Prostate gland (tissue), 2 donors: ENCODE measurements around the gene GSPT2. TPM values are rescaled to one million over a fixed set of nuclear protein-coding genes. Genes with fewer than 3 reads are reported as not detected.

Experiments used
- DNase-seq: peaks from one replicate; pipeline ENCODE4 v3.0.0-alpha.2; 2019; ENCODE audit warnings: low spot score
- H3K27ac ChIP-seq, 2 donors: fragments of 200-600 bp; sonication (generic); 2 replicates each; pipeline ENCODE4 v1.5.1; 2017 to 2019
- H3K27me3 ChIP-seq: fragments of 200-600 bp; sonication (generic); replicated peaks from 2 replicates; pipeline ENCODE4 v1.5.1; 2019; ENCODE audit not compliant: insufficient read depth
- H3K36me3 ChIP-seq, 2 donors: fragments of 200-600 bp; sonication (generic); 1 replicate in 1 of 2; 2 replicates in 1 of 2; pipeline versions ENCODE4 v1.5.1 to v1.8.1; 2017 to 2019
- H3K4me1 ChIP-seq: fragments of 200-600 bp; sonication (generic); replicated peaks from 2 replicates; pipeline ENCODE4 v1.5.1; 2019
- H3K4me3 ChIP-seq, 2 donors: fragments of 200-600 bp; sonication (generic); 2 replicates each; pipeline ENCODE4 v1.5.1; 2017 to 2019
- H3K9me3 ChIP-seq: fragments of 200-600 bp; sonication (generic); 2 replicates; pipeline ENCODE4 v1.5.1; 2017
- CTCF ChIP-seq, 4 experiments: fragments of 200-600 bp in 2 of 4; fragments of 450-650 bp in 2 of 4; sonication (generic) in 2 of 4; IDR thresholded peaks; 1 replicate in 3 of 4; 2 replicates in 1 of 4; pipeline ENCODE4 v1.5.1; 2016 to 2019; ENCODE audit warnings: antibody characterized with exemption in 4 of 4, mild to moderate bottlenecking in 2 of 4, moderate library complexity in 2 of 4
- POLR2A ChIP-seq: fragments of 450-650 bp; IDR thresholded peaks from one replicate; pipeline ENCODE4 v1.6.1; 2016; ENCODE audit warnings: antibody characterized with exemption, mild to moderate bottlenecking
- POLR2AphosphoS5 ChIP-seq: sonication (generic); formaldehyde crosslinking; IDR thresholded peaks from one replicate; pipeline ENCODE4 v1.6.1; 2017; ENCODE audit warnings: antibody characterized with exemption
- WGBS: methylation state at CpG from one replicate; pipeline ENCODE4 v1.1.5; 2018; 5-methylcytosine and 5-hydroxymethylcytosine counted together
- intact Hi-C: fragments of 100-400 bp; cut with DNase I; formaldehyde crosslinking; loops from one replicate; pipeline ENCODE4 v1.14.2; 2022
- total RNA-seq, 2 donors: library from RNA; depleted of rRNA; stranded (reverse); fragments of >200 nt; gene quantifications; one replicate each; pipeline ENCODE4 v1.1.0, GENCODE V29; 2016

The GSPT2 gene
- total RNA-seq, 2 donors from 2014 or later = 5.9 to 17.4 TPM

DNA sequence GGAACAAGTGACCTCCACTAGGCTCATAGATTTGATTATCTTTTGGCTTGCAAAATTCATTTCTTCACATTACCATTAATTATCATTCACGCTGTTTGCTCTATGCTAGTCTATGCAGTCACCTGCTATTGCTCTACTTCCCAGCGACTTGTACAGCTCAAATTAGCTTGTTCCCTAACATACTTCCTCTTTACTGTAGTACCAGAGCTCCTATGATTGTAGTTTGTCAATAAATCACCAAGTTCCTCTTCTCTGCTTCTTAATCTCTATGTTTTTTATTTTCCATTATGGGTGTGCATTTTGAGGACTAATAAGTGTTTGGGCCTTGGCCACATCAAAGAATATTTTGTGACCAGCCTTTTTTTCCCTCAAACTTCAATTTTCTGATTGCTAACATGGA, 6.2 kb upstream of the GSPT2 start:
- H3K36me3 ChIP-seq = no peaks in the 10 kb centered on the region
- H3K4me1 ChIP-seq = no peaks in the 10 kb centered on the region
- intact Hi-C loops = no loop called here
- no peak overlapping the region for H3K27ac ChIP-seq
- no peak overlapping the region for H3K4me3 ChIP-seq
- 87% methylated on average over 2 of the region's 2 CpGs for WGBS
- DNase-seq = no peak
- no peaks in the 10 kb centered on the region for H3K27me3 ChIP-seq
- no peak for TF ChIP-seq CTCF (IDR thresholded peaks at IDR 0.05)
- no peak for TF ChIP-seq POLR2AphosphoS5
- TF ChIP-seq POLR2A = no peak
- H3K9me3 ChIP-seq = no peaks in the 10 kb centered on the region

- no peaks in the 10 kb centered on the region for H3K27me3 ChIP-seq
- no peak overlapping the region for H3K4me3 ChIP-seq
- intact Hi-C loops = no loop called here
- TF ChIP-seq POLR2AphosphoS5 (no peak), POLR2A (no peak), CTCF (IDR thresholded peaks at IDR 0.05) (no peak)
- WGBS = 96% methylated on average over 3 of the region's 3 CpGs
- H3K4me1 ChIP-seq = no peaks in the 10 kb centered on the region
- no peaks in the 10 kb centered on the region for H3K36me3 ChIP-seq
- no peak for DNase-seq
- no peak overlapping the region for H3K27ac ChIP-seq
- H3K9me3 ChIP-seq = no peaks in the 10 kb centered on the region
These were observed 656 bp upstream of the GSPT2 start for GRCh38 chrX:51742586-51742985.

DNA sequence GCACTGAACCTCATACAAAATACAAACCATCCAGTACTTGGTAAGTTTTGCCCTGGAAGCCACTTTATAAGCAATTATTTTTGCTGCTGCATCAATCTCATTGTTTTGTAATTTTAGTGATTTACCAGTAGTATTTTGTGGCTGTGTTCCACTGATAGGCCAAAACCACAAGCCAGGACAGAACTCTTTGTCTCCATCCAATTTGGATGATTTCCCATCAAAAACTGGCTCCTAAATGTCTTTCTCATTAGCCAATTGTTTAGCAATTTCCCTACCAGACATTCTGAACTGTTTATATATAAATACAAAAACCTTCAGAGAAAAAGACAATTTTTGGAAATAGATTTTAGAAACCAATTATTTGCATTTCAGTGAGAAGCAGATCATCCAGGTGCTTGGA, 4.4 kb downstream of the GSPT2 start:
- TF ChIP-seq POLR2A = no peak
- no peak for TF ChIP-seq POLR2AphosphoS5
- no peak for TF ChIP-seq CTCF (IDR thresholded peaks at IDR 0.05)
- H3K27me3 ChIP-seq = no peaks in the 10 kb centered on the region
- H3K27ac ChIP-seq = no peak overlapping the region
- H3K4me1 ChIP-seq = no peaks in the 10 kb centered on the region
- no peaks in the 10 kb centered on the region for H3K36me3 ChIP-seq
- no peaks in the 10 kb centered on the region for H3K9me3 ChIP-seq
- no peak for DNase-seq
- H3K4me3 ChIP-seq = no peak overlapping the region
- intact Hi-C loops = no loop called here

- H3K27me3 ChIP-seq = no peaks in the 10 kb centered on the region
- DNase-seq = no peak
- H3K36me3 ChIP-seq = no peaks in the 10 kb centered on the region
- no peak overlapping the region for H3K4me3 ChIP-seq
- H3K27ac ChIP-seq = no peak overlapping the region
- whole genome bisulfite sequencing = 59% methylated on average over 6 of the region's 6 CpGs
- TF ChIP-seq POLR2A (no peak), POLR2AphosphoS5 (no peak), CTCF (IDR thresholded peaks at IDR 0.05) (no peak)
- H3K9me3 ChIP-seq = no peaks in the 10 kb centered on the region
- no peaks in the 10 kb centered on the region for H3K4me1 ChIP-seq
- intact Hi-C loops = no loop called here
These were observed 16.0 kb downstream of the GSPT2 start for GRCh38 chrX:51759055-51759839.

GRCh38 chrX:51760657-51761056, 17.4 kb downstream of the GSPT2 start:
- no peak for DNase-seq
- no peaks in the 10 kb centered on the region for H3K36me3 ChIP-seq

More at GRCh38 chrX:51760657-51761056, 17.4 kb downstream of the GSPT2 start:
- H3K27ac ChIP-seq = no peak overlapping the region
- 85% methylated on average over 4 of the region's 4 CpGs for WGBS
- no peak overlapping the region for H3K4me3 ChIP-seq
- no peaks in the 10 kb centered on the region for H3K27me3 ChIP-seq
- H3K4me1 ChIP-seq = no peaks in the 10 kb centered on the region
- TF ChIP-seq POLR2A (no peak), POLR2AphosphoS5 (no peak), CTCF (IDR thresholded peaks at IDR 0.05) (no peak)
- intact Hi-C loops = no loop called here
- H3K9me3 ChIP-seq = no peaks in the 10 kb centered on the region
